ENCODE measurements around the gene LHX5. TPM values are rescaled to one million over a fixed set of nuclear protein-coding genes. Genes with fewer than 3 reads are reported as not detected.

LHX5 gene
- polyA plus RNA-seq, 3 donors: not detected

DNA sequence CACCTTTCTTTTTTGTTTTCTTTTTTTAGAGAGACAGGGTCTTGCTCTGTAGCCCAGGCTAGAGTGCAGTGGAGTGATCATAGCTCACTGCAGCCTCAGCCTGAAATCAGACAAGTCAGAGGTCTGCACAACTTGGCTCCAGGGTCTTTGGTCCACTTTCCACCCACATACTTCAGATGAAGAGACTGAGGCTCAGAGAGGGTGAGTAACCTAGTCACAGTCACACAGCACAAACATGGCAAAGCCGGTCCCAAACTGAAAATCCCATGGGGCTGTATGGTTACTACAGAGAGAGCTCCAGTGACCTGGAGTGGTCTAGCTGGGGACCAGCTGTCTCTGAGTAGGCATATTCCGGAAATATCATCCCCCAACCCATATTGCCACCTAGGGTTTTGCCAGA is 19.2 kb downstream of the LHX5 start:
- Histone ChIP-seq H3K27me3 (ENCODE audit: control insufficient read depth in 2 of 2, insufficient read depth in 2 of 2, low read length in 2 of 2) (peaks cover 0 to 5% of the 10 kb centered on the region in 2 donors), H3K9ac (ENCODE audit: insufficient read depth, low read length, poor library complexity, severe bottlenecking) (no peak overlapping the region), H3K36me3 (replicated peaks in 1 of 2; ENCODE audit: control insufficient read depth in 1 of 2, insufficient read depth in 2 of 2, low read length in 2 of 2) (no peaks in the 10 kb centered on the region), H3K79me2 (ENCODE audit: insufficient read depth, low read length) (no peaks in the 10 kb centered on the region), H3K4me1 (ENCODE audit: control insufficient read depth in 1 of 2, insufficient read depth in 2 of 2, low read length in 2 of 2) (no peaks in the 10 kb centered on the region), H3K27ac (ENCODE audit: low read depth in 1 of 2, low read length in 2 of 2) (no peak overlapping the region), H3K9me3 (replicated peaks in 1 of 2; ENCODE audit: control insufficient read depth in 1 of 2, insufficient read depth in 1 of 2, low read length in 2 of 2) (no peaks in the 10 kb centered on the region), H2AFZ (ENCODE audit: insufficient read depth, low read depth, low read length, poor library complexity, severe bottlenecking) (no peak overlapping the region), H3K4me2 (replicated peaks; ENCODE audit: extremely low read depth, low read length, poor library complexity, severe bottlenecking) (no peak overlapping the region), H3K4me3 (replicated peaks in 1 of 3; ENCODE audit: low read depth in 2 of 3, low read length in 3 of 3) (no peak overlapping the region), H4K20me1 (ENCODE audit: insufficient read depth, low read length) (no peaks in the 10 kb centered on the region)
- H3K9me3 Mint-ChIP-seq: no peaks in the 10 kb centered on the region
- H3K27me3 Mint-ChIP-seq (ENCODE audit: low read depth in 3 of 3): peaks cover 23 to 48% (median 27%) of the 10 kb centered on the region in 3 donors
- no peaks in the 10 kb centered on the region for H3K36me3 Mint-ChIP-seq
- TF ChIP-seq, protein P1, sequence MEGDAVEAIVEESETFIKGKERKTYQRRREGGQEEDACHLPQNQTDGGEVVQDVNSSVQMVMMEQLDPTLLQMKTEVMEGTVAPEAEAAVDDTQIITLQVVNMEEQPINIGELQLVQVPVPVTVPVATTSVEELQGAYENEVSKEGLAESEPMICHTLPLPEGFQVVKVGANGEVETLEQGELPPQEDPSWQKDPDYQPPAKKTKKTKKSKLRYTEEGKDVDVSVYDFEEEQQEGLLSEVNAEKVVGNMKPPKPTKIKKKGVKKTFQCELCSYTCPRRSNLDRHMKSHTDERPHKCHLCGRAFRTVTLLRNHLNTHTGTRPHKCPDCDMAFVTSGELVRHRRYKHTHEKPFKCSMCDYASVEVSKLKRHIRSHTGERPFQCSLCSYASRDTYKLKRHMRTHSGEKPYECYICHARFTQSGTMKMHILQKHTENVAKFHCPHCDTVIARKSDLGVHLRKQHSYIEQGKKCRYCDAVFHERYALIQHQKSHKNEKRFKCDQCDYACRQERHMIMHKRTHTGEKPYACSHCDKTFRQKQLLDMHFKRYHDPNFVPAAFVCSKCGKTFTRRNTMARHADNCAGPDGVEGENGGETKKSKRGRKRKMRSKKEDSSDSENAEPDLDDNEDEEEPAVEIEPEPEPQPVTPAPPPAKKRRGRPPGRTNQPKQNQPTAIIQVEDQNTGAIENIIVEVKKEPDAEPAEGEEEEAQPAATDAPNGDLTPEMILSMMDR (IDR thresholded peaks at IDR 0.05): no peak
- intact Hi-C loops (cut with micrococcal nuclease): no loop called here
- no CpG with 5 or more reads among the region's 2 CpGs for WGBS (ENCODE audit: insufficient coverage)
- no peak for DNase-seq
- peaks cover 6% of the 10 kb centered on the region for H3K4me1 Mint-ChIP-seq
- no peak overlapping the region for H3K4me3 Mint-ChIP-seq
- H3K27ac Mint-ChIP-seq: no peak overlapping the region

DNA sequence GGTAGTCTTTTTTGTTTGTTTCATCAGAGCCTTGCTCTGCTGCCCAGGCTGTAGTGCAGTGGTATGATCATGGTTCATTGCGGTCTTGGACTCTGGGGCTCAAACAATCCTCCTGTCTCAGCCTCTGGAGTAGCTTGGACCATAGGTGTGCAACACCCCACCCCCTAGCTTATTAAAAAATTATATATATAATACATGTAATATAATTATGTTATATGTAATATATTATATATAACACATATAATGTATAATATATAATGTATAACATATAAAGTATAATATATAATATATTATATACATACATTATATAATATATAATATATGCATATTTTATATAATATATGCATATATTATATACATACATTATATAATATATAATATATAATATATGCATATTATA is 21.8 kb downstream of the LHX5 start:
- peaks cover 0 to 10% (median 8%) of the 10 kb centered on the region in 7 donors for H3K9me3 Mint-ChIP-seq
- no peaks in the 10 kb centered on the region for H3K36me3 Mint-ChIP-seq
- no peak overlapping the region for H3K9ac ChIP-seq (ENCODE audit: insufficient read depth, low read length, poor library complexity, severe bottlenecking)
- no peak overlapping the region for H3K27ac ChIP-seq (ENCODE audit: low read depth in 1 of 2, low read length in 2 of 2)
- peaks cover 19% of the 10 kb centered on the region for H3K4me1 Mint-ChIP-seq
- H3K27me3 ChIP-seq (ENCODE audit: control insufficient read depth in 2 of 2, insufficient read depth in 2 of 2, low read length in 2 of 2): peaks cover 0 to 2% of the 10 kb centered on the region in 2 donors
- TF ChIP-seq, protein P1 (IDR thresholded peaks at IDR 0.05): no peak
- H3K4me3 Mint-ChIP-seq: no peak overlapping the region
- H3K27me3 Mint-ChIP-seq (ENCODE audit: low read depth in 3 of 3): peaks cover 20 to 41% (median 32%) of the 10 kb centered on the region in 3 donors
- H3K4me2 ChIP-seq (replicated peaks; ENCODE audit: extremely low read depth, low read length, poor library complexity, severe bottlenecking): no peak overlapping the region
- no peak overlapping the region for H3K27ac Mint-ChIP-seq
- intact Hi-C loops (cut with micrococcal nuclease): no loop called here
- H4K20me1 ChIP-seq (ENCODE audit: insufficient read depth, low read length): no peaks in the 10 kb centered on the region
- no peaks in the 10 kb centered on the region for H3K36me3 ChIP-seq (replicated peaks in 1 of 2; ENCODE audit: control insufficient read depth in 1 of 2, insufficient read depth in 2 of 2, low read length in 2 of 2)
- no peak overlapping the region for H3K4me3 ChIP-seq (replicated peaks in 1 of 3; ENCODE audit: low read depth in 2 of 3, low read length in 3 of 3)
- DNase-seq: no peak
- H2AFZ ChIP-seq (ENCODE audit: insufficient read depth, low read depth, low read length, poor library complexity, severe bottlenecking): no peak overlapping the region
- peaks cover 0 to 7% of the 10 kb centered on the region in 2 donors for H3K4me1 ChIP-seq (ENCODE audit: control insufficient read depth in 1 of 2, insufficient read depth in 2 of 2, low read length in 2 of 2)
- no CpG with 5 or more reads among the region's 1 CpG for WGBS (ENCODE audit: insufficient coverage)
- H3K9me3 ChIP-seq (replicated peaks in 1 of 2; ENCODE audit: control insufficient read depth in 1 of 2, insufficient read depth in 1 of 2, low read length in 2 of 2): peaks cover 0 to 6% of the 10 kb centered on the region in 2 donors
- no peaks in the 10 kb centered on the region for H3K79me2 ChIP-seq (ENCODE audit: insufficient read depth, low read length)
